ENCODE data around the gene IFNGR1.
"Not testable (repeated sequence)": the region's sequence is repeated elsewhere in the genome, so short reads cannot be mapped to it uniquely, and the experiment has no call there.

The IFNGR1 gene

DNA sequence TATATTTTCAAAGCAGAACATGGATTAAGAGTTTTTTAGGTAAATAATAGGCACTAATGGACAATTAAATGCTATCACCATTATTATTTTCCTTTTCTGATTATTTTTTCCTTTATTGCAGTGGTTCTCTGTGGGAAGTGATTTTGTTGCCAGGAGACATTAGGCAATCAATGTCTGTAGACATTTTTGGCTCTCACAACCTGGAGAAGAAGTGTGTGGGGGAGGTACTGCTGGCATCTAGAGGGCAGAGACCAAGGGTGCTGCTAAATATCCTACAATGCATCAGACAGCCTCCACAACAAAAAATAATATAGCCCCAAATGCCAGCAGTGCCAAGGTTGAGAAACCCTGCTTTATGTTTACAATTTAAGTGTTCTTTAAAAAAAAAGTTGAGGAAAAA, 8.3 kb downstream of the IFNGR1 start:
- DNase-seq, result no peak

GRCh38 chr6:137208279-137208678, 10.9 kb downstream of the IFNGR1 start:
- no peak for DNase-seq

DNA sequence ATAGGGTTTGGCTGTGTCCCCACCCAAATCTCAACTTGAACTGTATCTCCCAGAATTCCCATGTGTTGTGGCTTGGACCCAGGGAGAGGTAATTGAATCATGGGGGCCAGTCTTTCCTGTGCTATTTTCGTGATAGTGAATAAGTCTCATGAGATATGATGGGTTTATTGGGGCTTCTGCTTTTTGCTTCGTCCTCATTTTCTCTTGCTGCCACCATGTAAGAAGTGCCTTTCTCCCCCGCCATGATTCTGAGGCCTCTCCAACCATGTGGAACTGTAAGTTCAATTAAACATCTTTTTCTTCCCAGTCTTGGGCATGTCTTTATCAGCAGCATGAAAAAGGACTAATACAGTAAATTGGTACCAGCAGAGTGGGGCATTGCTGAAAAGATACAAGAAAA, 11.7 kb downstream of the IFNGR1 start:
- DNase-seq, result not testable (repeated sequence)

DNA sequence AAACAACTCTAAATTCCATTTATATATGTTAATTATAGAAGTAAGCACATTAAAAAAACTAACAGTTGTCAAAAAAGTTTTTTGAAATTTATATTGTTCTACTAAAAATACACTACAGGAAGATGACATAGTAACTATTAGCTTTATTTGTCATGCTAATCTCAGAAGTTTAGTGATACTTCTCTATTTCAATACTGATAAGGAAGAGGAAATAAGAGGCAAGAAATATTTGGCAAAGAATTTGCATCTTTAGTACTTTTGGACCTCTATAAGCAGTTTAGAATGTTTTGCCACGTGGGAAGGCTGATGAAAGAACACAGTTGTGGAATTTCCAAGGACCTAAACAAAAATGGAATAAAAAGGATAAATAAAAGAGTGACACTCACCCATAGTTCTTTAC, 12.6 kb downstream of the IFNGR1 start:
- no peak for DNase-seq

DNA sequence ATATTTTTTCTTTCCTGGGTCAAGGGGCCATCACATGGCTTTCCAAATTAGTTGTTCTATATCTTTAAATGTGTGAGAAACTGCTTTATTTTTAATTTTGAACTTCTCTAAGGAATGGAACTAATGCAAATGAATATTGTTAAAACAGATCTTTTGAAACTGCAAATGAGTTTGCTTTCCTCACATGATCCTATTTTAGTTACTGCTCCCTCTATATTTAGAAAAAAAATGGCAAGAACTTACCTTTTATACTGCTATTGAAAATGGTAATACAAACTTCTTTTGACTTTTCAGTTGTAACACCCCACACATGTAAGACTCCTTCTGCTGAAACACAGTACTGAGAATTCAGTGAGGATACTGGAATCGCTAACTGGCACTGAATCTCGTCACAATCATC, 15.9 kb downstream of the IFNGR1 start:
- DNase-seq, result no peak

DNA sequence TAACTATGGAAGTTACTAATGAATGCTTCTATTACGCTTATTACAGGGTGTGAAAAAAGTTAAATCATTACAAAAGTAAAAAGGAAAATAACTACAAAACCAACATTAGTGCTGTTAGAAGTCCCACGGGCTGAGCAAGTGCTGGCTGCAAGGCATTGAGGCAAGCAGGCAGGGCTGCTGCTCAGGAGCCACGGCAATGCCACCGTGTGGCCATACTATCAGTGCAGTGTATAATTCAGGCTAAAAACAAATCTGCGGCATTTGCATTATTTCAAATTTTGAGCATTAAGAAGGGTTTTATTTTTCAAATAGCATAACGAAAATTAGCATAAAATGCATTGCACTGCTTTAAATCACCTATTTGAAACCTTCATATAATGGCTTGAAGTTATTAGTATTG, 17.1 kb downstream of the IFNGR1 start:
- peak in 1 of 2 donors; percentile 25 for DNase-seq

DNA sequence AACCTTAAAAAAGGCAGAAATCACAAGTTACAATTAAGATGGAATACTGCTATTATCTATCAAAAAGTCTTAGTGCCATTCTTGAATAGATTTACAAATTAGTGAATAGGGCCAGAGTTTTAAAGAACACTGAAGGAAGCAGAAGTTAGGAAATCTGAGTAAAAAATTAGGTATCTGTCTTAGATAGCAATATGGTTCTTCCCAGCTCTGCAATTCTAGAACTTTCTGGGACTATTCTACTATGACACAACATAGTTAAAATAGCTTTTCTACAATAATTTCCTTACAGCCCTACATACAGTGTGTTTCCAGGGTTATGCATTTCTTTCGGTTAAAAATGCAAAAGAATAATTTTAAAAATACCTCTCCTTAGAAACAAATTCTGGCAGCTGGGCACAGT, 18.2 kb downstream of the IFNGR1 start:
- no peak for DNase-seq

DNA sequence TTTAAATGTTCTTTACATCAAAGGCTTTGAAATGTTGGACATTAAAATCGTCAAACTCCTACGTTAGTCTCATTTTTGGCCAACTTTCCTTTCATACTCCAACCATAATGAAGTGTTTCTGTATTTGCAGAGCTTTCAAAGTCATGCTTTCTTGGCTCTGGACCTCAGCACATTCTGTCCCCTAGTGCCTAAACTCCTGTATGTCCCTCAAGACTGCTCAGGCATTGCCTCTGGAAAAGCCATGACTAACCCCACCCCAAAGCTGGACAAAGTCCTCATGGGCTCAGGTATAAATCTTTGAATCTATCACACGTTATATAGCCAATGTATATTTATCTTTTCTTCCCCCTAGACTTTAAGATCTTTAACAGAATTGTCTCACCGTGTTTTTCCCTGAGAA, 18.9 kb downstream of the IFNGR1 start:
- DNase-seq, result no peak

GRCh38 chr6:137197684-137198645, 21.2 kb downstream of the IFNGR1 start:
- no peak for DNase-seq

- DNase-seq, result no peak
Measured at GRCh38 chr6:137193256-137194070, 25.7 kb downstream of the IFNGR1 start.

- DNase-seq, result no peak
Measured at GRCh38 chr6:137192821-137193220, 26.4 kb downstream of the IFNGR1 start.

GRCh38 chr6:137191670-137192069, 27.5 kb downstream of the IFNGR1 start:
- no peak for DNase-seq

DNA sequence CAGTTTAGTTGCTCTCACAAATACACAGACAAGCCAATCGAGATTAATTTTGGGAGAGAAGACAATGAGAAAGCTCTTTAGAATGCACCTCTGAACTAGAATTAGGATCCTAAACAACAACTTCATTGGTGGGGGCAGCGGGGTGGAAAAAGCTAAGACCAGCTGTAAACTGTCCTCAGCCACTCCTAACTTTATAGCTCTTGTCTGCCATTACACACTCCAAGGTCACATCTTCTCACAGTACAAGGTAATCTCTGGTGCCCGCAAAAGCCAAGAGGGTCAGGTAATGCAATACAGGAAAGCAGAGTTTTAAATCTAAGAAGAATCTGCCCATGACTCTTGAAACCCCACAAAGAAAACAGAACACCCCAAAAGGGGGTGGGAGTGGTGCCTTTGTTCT, 27.9 kb downstream of the IFNGR1 start:
- no peak for DNase-seq

DNA sequence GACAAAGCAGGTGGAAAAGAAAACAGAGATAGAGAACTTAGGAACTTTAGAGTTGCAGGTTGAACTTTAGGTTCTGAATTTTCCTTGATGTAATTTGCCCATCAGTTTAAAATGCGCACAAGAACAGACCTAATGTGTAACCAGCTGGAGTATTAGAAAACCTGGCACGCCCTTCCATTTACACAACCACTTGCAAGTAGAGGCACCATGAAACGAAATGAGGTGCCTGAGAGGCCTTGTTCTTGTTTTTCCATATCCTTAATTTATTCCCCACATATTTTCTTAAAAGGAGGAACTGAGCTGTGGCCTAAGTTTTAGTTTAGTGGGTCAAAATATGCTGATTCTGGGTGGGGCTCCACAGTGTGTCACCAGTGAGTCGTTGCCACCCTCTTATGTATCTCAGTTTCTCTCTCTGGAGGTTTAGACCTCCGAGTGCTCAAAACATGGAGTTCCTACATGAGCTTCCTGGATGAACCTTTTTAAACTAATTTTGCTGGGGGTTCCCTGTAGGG, 28.5 kb downstream of the IFNGR1 start:
- DNase-seq, result no peak

GRCh38 chr6:137188855-137189254, 30.3 kb downstream of the IFNGR1 start:
- no peak for DNase-seq

GRCh38 chr6:137185290-137185689, 33.9 kb downstream of the IFNGR1 start:
- DNase-seq, result no peak

- DNase-seq, result no peak
Measured at GRCh38 chr6:137182654-137183073, 36.5 kb downstream of the IFNGR1 start.

DNA sequence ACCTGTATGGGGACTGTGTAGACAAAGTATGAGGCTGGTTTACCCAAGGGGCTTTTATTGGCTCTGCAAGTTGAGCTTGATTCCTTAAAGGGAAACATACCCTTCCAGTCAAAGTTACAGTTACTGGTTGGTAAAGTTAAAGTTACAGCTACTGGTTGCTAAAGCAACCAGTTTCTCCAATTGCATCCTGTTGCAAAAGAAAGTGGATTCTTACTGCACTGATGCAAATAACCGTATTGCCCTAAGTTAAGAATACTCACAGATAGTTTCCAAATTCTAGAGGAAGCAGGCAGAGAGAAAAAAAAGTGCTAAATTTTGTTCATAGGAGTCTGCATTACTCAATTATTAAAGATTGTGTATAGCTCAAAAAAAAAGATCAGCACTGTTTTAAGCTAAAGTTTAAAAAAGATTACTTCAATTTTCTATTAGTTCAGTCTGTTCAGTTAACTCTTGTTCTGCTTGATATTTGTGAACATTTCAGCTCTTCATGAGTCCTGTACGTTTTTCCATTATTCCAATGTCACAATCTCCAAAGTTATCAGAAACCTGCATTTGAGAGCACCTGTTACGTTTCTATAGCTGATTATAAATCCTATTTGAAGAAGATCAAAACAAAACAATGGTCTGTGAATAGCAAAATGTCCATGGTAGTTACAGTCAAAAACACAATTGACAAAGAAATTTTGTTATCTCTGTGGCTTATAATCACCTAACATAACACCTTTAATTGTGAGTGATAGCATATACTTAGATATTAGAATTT, 37.1 kb downstream of the IFNGR1 start:
- DNase-seq, result no peak

GRCh38 chr6:137177611-137178010, 41.6 kb downstream of the IFNGR1 start:
- DNase-seq, result no peak

- DNase-seq, result no peak
Measured at GRCh38 chr6:137176729-137177128, 42.5 kb downstream of the IFNGR1 start.

GRCh38 chr6:137175868-137176245, 43.3 kb downstream of the IFNGR1 start:
- no peak for DNase-seq

DNA sequence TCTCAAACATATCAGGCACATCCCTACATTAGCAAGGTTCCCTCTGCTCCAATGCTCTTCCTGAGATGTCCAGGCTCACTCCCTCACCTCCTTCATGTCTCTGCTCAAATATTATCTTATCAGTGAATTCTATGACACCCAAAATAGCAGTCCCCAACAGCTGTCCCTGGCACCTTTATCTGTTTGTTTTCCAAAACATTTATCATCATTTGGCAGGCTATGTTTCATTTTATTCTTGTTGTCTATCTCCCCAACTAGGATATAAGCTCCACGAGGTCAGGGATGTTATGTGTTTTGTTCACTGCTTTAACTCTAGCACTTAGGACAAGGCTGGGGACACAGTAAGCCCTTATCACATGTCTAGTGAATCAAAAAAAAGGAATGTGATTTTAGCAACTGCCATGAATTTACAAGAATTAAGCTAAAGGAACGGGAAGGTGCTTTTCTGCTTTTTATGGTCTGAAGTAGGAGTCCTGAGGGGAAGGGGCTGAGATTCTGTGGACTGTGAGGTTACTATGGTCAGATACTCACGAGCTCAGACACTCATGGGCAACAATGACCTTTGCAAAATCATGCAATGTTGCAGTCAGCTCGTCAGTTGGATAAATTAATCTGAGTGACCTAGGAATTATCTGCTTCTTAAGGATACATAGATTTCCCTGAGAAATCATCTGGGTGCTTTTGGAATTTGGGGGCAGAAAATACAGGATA, 43.9 kb downstream of the IFNGR1 start:
- no peak for DNase-seq

All from CD4-positive, alpha-beta T cell treated with Interleukin-4 for 1 hour (primary cell).